GM23338 (cell line): ENCODE measurements around the gene ATP8B4. TPM values are rescaled to one million over a fixed set of nuclear protein-coding genes. Genes with fewer than 3 reads are reported as not detected.

Experiments used
- ATAC-seq: fragments of 200-7000 bp; cut with Tn5 transposase; 3 replicates; pipeline ENCODE4 v1.9.1; 2020
- DNase-seq: peaks from one replicate; pipeline ENCODE4 v3.0.0-alpha.2; 2015; ENCODE audit warnings: low spot score
- H2AFZ ChIP-seq: fragments of 200-600 bp; sonication (generic); 2 replicates; pipeline ENCODE4 v1.8.0; 2016; ENCODE audit warnings: antibody characterized with exemption, mild to moderate bottlenecking, moderate library complexity
- H3F3A ChIP-seq: fragments of 200-600 bp; sonication (generic); replicated peaks from 2 replicates; pipeline ENCODE4 v1.8.0; 2017; ENCODE audit warnings: antibody characterized with exemption, mixed run types, low read depth
- H3K27ac ChIP-seq: fragments of 200-600 bp; sonication (generic); 2 replicates; pipeline ENCODE4 v1.6.1; 2016; ENCODE audit warnings: low read depth
- H3K27me3 ChIP-seq: fragments of 200-600 bp; sonication (generic); 2 replicates; pipeline ENCODE4 v1.8.0; 2016; ENCODE audit warnings: mild to moderate bottlenecking, mixed run types, moderate library complexity; ENCODE audit not compliant: insufficient read depth
- H3K36me3 ChIP-seq: fragments of 200-600 bp; sonication (generic); 2 replicates; pipeline ENCODE4 v1.8.0; 2016; ENCODE audit warnings: mild to moderate bottlenecking; ENCODE audit not compliant: insufficient read depth
- H3K4me1 ChIP-seq: fragments of 200-600 bp; sonication (generic); 2 replicates; pipeline ENCODE4 v1.8.0; 2016; ENCODE audit warnings: mild to moderate bottlenecking, moderate library complexity; ENCODE audit not compliant: insufficient read depth
- H3K4me2 ChIP-seq: fragments of 200-600 bp; sonication (generic); 2 replicates; pipeline ENCODE4 v1.7.1; 2017; ENCODE audit warnings: mixed run types
- H3K4me3 ChIP-seq: fragments of 200-600 bp; sonication (generic); 2 replicates; pipeline ENCODE4 v1.6.1; 2016; ENCODE audit warnings: mixed run types
- H3K79me2 ChIP-seq: fragments of 200-600 bp; sonication (generic); replicated peaks from 2 replicates; pipeline ENCODE4 v1.8.0; 2017; ENCODE audit warnings: mild to moderate bottlenecking; ENCODE audit not compliant: insufficient read depth
- H3K9me2 ChIP-seq: fragments of 200-600 bp; sonication (generic); 2 replicates; pipeline ENCODE4 v1.8.0; 2017; ENCODE audit not compliant: insufficient read depth
- H4K20me1 ChIP-seq: fragments of 200-600 bp; sonication (generic); replicated peaks from 2 replicates; pipeline ENCODE4 v1.8.0; 2017; ENCODE audit warnings: mild to moderate bottlenecking; ENCODE audit not compliant: insufficient read depth
- H3K27ac Mint-ChIP-seq: 2 replicates; pipeline ENCODE4 v1.8.0; 2020; ENCODE audit warnings: inconsistent platforms, mild to moderate bottlenecking, moderate library complexity, mixed read lengths
- H3K27me3 Mint-ChIP-seq: 3 replicates; pipeline ENCODE4 v1.8.0; 2022; ENCODE audit warnings: low read depth, mild to moderate bottlenecking, moderate library complexity, mixed read lengths, inconsistent platforms; ENCODE audit not compliant: insufficient read depth, poor library complexity
- H3K36me3 Mint-ChIP-seq: 3 replicates; pipeline ENCODE4 v1.8.0; 2021; ENCODE audit warnings: low read depth, mild to moderate bottlenecking, inconsistent platforms, moderate library complexity, mixed read lengths
- H3K4me1 Mint-ChIP-seq: 3 replicates; pipeline ENCODE4 v1.8.0; 2020; ENCODE audit warnings: mild to moderate bottlenecking, inconsistent platforms, mixed read lengths
- H3K4me3 Mint-ChIP-seq: 3 replicates; pipeline ENCODE4 v1.8.0; 2021; ENCODE audit warnings: moderate library complexity, mild to moderate bottlenecking, inconsistent platforms, mixed read lengths
- H3K9me3 Mint-ChIP-seq: 3 replicates; pipeline ENCODE4 v1.8.0; 2020; ENCODE audit warnings: moderate library complexity, mild to moderate bottlenecking, inconsistent platforms, mixed read lengths
- CREB1 ChIP-seq: fragments of 250-450 bp; sonication (Bioruptor Pico); IDR thresholded peaks from 2 replicates; pipeline ENCODE4 v1.5.0; 2020; ENCODE audit warnings: low read depth, mild to moderate bottlenecking, moderate library complexity
- EZH2 ChIP-seq: fragments of 200-600 bp; sonication (generic); IDR thresholded peaks from one replicate; pipeline ENCODE4 v1.8.0; 2017; ENCODE audit warnings: antibody characterized with exemption, mild to moderate bottlenecking, low read depth; ENCODE audit not compliant: unreplicated experiment
- EZH2phosphoT487 ChIP-seq: fragments of 200-600 bp; sonication (generic); IDR thresholded peaks from one replicate; pipeline ENCODE4 v1.8.1; 2018; ENCODE audit warnings: antibody characterized with exemption; ENCODE audit not compliant: unreplicated experiment
- JUNB ChIP-seq: IDR thresholded peaks from one replicate; pipeline ENCODE4 v1.6.1; 2016; ENCODE audit warnings: antibody characterized with exemption; ENCODE audit not compliant: unreplicated experiment
- NANOG ChIP-seq: IDR thresholded peaks from 2 replicates; pipeline ENCODE4 v1.6.1; 2016; ENCODE audit warnings: antibody characterized with exemption, borderline replicate concordance
- POLR2AphosphoS5 ChIP-seq: IDR thresholded peaks from 2 replicates; pipeline ENCODE4 v1.6.1; 2016; ENCODE audit warnings: antibody characterized with exemption, low read depth
- STAT1 ChIP-seq: IDR thresholded peaks from one replicate; pipeline ENCODE4 v1.6.1; 2016; ENCODE audit warnings: antibody characterized with exemption; ENCODE audit not compliant: unreplicated experiment
- ZNF114 ChIP-seq: fragments of 250-450 bp; sonication (Bioruptor Pico); IDR thresholded peaks from 2 replicates; pipeline ENCODE4 v1.5.0; 2020; ENCODE audit warnings: mild to moderate bottlenecking, moderate library complexity
- ZNF331 ChIP-seq: fragments of 250-450 bp; sonication (Bioruptor Pico); IDR thresholded peaks from 2 replicates; pipeline ENCODE4 v1.5.0; 2020; ENCODE audit warnings: low read depth, mild to moderate bottlenecking, moderate library complexity
- polyA plus RNA-seq: library from polyadenylated mRNA; unstranded; fragments of >200 nt; fragmentation: Nextera tagmentation; extraction: Ambion mirVana; gene quantifications from 2 replicates; pipeline ENCODE4 v1.2.1, GENCODE V29; 2016
- total RNA-seq: library from RNA; depleted of rRNA; stranded (reverse); fragments of >200 nt; shearing (Covaris generic); gene quantifications from 2 replicates; pipeline ENCODE4 v1.2.3, GENCODE V29; 2014
- TF ChIP-seq, protein P1 (sequence below): fragments of 250-450 bp; sonication (Bioruptor Pico); IDR thresholded peaks from 2 replicates; pipeline ENCODE4 v1.5.0; 2020; ENCODE audit warnings: mild to moderate bottlenecking, moderate library complexity
- TF ChIP-seq, protein P2 (sequence below): IDR thresholded peaks from one replicate; pipeline ENCODE4 v1.6.1; 2018; ENCODE audit warnings: antibody characterized with exemption; ENCODE audit not compliant: unreplicated experiment
- TF ChIP-seq, protein P3 (sequence below): IDR thresholded peaks from 2 replicates; pipeline ENCODE4 v1.6.1; 2016; ENCODE audit warnings: antibody characterized with exemption
- TF ChIP-seq, protein P4 (sequence below), 2 experiments: fragments of 200-600 bp in 1 of 2; sonication (generic) in 1 of 2; conservative IDR thresholded peaks; 2 replicates each; pipeline versions ENCODE4 v1.5.1 to v1.6.1; 2016 to 2017; ENCODE audit warnings: antibody characterized with exemption in 2 of 2, low read depth in 2 of 2, mild to moderate bottlenecking in 2 of 2, moderate library complexity in 1 of 2

The ATP8B4 gene
- total and polyA plus RNA-seq, 2 experiments from 2014 or later, result 0.24 TPM; not detected in 1

DNA sequence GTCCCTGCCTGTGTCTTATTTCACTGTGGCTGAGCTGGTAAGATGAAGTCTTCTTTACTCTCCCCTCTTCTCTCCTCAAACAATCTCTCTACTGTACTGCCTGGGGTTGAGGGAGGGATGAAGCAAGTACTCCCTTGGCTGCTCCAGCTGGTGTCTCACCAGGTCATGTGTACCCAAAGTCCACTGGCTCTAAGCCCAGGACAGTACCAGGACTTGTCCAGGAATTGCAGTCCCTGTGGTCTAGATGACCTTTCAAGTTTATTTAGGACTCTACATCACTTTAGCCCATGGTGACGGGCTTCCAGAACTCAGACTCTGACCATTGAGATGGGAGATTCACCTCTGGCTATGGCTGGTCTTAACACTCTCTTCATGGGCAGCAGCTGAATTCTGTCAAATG lies 45.4 kb upstream of the ATP8B4 start:
- Histone ChIP-seq H3K27me3 (no peaks in the 10 kb centered on the region), H4K20me1 (no peaks in the 10 kb centered on the region), H3K79me2 (no peaks in the 10 kb centered on the region), H2AFZ (no peak overlapping the region), H3K4me2 (no peak overlapping the region), H3K27ac (no peak overlapping the region), H3K9me2 (no peaks in the 10 kb centered on the region), H3K4me3 (no peak overlapping the region), H3K36me3 (no peaks in the 10 kb centered on the region), H3K4me1 (no peaks in the 10 kb centered on the region), H3F3A (no peaks in the 10 kb centered on the region)
- H3K4me1 Mint-ChIP-seq, result peaks cover 2% of the 10 kb centered on the region; the same call in 2 of the 3 replicates
- peaks cover 5% of the 10 kb centered on the region for H3K36me3 Mint-ChIP-seq
- DNase-seq, result no peak
- TF ChIP-seq ZNF331 (no peak), POLR2AphosphoS5 (no peak), NANOG (no peak), CREB1 (CRISPR knock-in tag) (no peak), STAT1 (no peak), ZNF114 (CRISPR knock-in tag) (no peak), EZH2phosphoT487 (no peak), EZH2 (no peak), JUNB (no peak)
- TF ChIP-seq, protein P1, sequence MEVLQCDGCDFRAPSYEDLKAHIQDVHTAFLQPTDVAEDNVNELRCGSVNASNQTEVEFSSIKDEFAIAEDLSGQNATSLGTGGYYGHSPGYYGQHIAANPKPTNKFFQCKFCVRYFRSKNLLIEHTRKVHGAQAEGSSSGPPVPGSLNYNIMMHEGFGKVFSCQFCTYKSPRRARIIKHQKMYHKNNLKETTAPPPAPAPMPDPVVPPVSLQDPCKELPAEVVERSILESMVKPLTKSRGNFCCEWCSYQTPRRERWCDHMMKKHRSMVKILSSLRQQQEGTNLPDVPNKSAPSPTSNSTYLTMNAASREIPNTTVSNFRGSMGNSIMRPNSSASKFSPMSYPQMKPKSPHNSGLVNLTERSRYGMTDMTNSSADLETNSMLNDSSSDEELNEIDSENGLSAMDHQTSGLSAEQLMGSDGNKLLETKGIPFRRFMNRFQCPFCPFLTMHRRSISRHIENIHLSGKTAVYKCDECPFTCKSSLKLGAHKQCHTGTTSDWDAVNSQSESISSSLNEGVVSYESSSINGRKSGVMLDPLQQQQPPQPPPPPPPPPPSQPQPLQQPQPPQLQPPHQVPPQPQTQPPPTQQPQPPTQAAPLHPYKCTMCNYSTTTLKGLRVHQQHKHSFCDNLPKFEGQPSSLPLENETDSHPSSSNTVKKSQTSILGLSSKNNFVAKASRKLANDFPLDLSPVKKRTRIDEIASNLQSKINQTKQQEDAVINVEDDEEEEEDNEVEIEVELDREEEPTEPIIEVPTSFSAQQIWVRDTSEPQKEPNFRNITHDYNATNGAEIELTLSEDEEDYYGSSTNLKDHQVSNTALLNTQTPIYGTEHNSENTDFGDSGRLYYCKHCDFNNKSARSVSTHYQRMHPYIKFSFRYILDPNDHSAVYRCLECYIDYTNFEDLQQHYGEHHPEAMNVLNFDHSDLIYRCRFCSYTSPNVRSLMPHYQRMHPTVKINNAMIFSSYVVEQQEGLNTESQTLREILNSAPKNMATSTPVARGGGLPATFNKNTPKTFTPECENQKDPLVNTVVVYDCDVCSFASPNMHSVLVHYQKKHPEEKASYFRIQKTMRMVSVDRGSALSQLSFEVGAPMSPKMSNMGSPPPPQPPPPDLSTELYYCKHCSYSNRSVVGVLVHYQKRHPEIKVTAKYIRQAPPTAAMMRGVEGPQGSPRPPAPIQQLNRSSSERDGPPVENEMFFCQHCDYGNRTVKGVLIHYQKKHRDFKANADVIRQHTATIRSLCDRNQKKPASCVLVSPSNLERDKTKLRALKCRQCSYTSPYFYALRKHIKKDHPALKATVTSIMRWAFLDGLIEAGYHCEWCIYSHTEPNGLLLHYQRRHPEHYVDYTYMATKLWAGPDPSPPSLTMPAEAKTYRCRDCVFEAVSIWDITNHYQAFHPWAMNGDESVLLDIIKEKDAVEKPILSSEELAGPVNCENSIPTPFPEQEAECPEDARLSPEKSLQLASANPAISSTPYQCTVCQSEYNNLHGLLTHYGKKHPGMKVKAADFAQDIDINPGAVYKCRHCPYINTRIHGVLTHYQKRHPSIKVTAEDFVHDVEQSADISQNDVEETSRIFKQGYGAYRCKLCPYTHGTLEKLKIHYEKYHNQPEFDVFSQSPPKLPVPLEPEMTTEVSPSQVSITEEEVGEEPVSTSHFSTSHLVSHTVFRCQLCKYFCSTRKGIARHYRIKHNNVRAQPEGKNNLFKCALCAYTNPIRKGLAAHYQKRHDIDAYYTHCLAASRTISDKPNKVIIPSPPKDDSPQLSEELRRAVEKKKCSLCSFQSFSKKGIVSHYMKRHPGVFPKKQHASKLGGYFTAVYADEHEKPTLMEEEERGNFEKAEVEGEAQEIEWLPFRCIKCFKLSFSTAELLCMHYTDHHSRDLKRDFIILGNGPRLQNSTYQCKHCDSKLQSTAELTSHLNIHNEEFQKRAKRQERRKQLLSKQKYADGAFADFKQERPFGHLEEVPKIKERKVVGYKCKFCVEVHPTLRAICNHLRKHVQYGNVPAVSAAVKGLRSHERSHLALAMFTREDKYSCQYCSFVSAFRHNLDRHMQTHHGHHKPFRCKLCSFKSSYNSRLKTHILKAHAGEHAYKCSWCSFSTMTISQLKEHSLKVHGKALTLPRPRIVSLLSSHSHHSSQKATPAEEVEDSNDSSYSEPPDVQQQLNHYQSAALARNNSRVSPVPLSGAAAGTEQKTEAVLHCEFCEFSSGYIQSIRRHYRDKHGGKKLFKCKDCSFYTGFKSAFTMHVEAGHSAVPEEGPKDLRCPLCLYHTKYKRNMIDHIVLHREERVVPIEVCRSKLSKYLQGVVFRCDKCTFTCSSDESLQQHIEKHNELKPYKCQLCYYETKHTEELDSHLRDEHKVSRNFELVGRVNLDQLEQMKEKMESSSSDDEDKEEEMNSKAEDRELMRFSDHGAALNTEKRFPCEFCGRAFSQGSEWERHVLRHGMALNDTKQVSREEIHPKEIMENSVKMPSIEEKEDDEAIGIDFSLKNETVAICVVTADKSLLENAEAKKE (CRISPR knock-in tag), result no peak
- TF ChIP-seq, protein P2, sequence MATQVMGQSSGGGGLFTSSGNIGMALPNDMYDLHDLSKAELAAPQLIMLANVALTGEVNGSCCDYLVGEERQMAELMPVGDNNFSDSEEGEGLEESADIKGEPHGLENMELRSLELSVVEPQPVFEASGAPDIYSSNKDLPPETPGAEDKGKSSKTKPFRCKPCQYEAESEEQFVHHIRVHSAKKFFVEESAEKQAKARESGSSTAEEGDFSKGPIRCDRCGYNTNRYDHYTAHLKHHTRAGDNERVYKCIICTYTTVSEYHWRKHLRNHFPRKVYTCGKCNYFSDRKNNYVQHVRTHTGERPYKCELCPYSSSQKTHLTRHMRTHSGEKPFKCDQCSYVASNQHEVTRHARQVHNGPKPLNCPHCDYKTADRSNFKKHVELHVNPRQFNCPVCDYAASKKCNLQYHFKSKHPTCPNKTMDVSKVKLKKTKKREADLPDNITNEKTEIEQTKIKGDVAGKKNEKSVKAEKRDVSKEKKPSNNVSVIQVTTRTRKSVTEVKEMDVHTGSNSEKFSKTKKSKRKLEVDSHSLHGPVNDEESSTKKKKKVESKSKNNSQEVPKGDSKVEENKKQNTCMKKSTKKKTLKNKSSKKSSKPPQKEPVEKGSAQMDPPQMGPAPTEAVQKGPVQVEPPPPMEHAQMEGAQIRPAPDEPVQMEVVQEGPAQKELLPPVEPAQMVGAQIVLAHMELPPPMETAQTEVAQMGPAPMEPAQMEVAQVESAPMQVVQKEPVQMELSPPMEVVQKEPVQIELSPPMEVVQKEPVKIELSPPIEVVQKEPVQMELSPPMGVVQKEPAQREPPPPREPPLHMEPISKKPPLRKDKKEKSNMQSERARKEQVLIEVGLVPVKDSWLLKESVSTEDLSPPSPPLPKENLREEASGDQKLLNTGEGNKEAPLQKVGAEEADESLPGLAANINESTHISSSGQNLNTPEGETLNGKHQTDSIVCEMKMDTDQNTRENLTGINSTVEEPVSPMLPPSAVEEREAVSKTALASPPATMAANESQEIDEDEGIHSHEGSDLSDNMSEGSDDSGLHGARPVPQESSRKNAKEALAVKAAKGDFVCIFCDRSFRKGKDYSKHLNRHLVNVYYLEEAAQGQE, result no peak
- TF ChIP-seq, protein P3, sequence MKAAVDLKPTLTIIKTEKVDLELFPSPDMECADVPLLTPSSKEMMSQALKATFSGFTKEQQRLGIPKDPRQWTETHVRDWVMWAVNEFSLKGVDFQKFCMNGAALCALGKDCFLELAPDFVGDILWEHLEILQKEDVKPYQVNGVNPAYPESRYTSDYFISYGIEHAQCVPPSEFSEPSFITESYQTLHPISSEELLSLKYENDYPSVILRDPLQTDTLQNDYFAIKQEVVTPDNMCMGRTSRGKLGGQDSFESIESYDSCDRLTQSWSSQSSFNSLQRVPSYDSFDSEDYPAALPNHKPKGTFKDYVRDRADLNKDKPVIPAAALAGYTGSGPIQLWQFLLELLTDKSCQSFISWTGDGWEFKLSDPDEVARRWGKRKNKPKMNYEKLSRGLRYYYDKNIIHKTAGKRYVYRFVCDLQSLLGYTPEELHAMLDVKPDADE, result no peak
- TF ChIP-seq, protein P4, sequence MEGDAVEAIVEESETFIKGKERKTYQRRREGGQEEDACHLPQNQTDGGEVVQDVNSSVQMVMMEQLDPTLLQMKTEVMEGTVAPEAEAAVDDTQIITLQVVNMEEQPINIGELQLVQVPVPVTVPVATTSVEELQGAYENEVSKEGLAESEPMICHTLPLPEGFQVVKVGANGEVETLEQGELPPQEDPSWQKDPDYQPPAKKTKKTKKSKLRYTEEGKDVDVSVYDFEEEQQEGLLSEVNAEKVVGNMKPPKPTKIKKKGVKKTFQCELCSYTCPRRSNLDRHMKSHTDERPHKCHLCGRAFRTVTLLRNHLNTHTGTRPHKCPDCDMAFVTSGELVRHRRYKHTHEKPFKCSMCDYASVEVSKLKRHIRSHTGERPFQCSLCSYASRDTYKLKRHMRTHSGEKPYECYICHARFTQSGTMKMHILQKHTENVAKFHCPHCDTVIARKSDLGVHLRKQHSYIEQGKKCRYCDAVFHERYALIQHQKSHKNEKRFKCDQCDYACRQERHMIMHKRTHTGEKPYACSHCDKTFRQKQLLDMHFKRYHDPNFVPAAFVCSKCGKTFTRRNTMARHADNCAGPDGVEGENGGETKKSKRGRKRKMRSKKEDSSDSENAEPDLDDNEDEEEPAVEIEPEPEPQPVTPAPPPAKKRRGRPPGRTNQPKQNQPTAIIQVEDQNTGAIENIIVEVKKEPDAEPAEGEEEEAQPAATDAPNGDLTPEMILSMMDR (conservative IDR thresholded peaks at IDR 0.05; ENCODE audit: low read depth in 2 of 2), result no peak
- ATAC-seq, result no peak
- H3K27me3 Mint-ChIP-seq, result peaks cover 3% of the 10 kb centered on the region
- peaks cover 13% of the 10 kb centered on the region for H3K9me3 Mint-ChIP-seq
- H3K27ac Mint-ChIP-seq, result no peak overlapping the region
- no peak overlapping the region for H3K4me3 Mint-ChIP-seq
